K562 (cell line): Measurements from ENCODE around the gene LRRC10B.

Source experiments
- CHD4 ChIP-seq: fragments of 200-600 bp; sonication (generic); IDR thresholded peaks from 3 replicates; pipeline ENCODE4 v1.6.1; 2012; ENCODE audit warnings: low read depth, mild to moderate bottlenecking, mixed read lengths, low read length, inconsistent platforms; ENCODE audit not compliant: insufficient read depth, insufficient replicate concordance, poor library complexity, severe bottlenecking
- CTCF ChIP-seq, 3 experiments: IDR thresholded peaks in 2 of 3; conservative IDR thresholded peaks in 1 of 3; 2 replicates each; pipeline ENCODE4 v1.5.1; 2011 to 2012; ENCODE audit warnings: low read length in 3 of 3, mild to moderate bottlenecking in 3 of 3, control low read depth in 2 of 3, improper control_type of control experiment in 1 of 3, inconsistent platforms in 1 of 3, low read depth in 1 of 3, mixed read lengths in 1 of 3, moderate library complexity in 1 of 3; ENCODE audit not compliant: insufficient read depth in 2 of 3
- MXI1 ChIP-seq: IDR thresholded peaks from 2 replicates; pipeline ENCODE4 v1.6.1; 2011; ENCODE audit warnings: low read depth, mild to moderate bottlenecking, improper control_type of control experiment, low read length
- POLR2AphosphoS5 ChIP-seq: IDR thresholded peaks from 2 replicates; pipeline ENCODE4 v1.6.1; 2011; ENCODE audit warnings: mild to moderate bottlenecking, low read depth, low read length, moderate library complexity; ENCODE audit not compliant: control insufficient read depth, insufficient read depth
- RCOR1 ChIP-seq, 2 experiments: IDR thresholded peaks; 2 replicates each; pipeline ENCODE4 v1.6.1; 2012; ENCODE audit warnings: low read depth in 2 of 2, low read length in 2 of 2, borderline replicate concordance in 1 of 2, improper control_type of control experiment in 1 of 2
- TCF15 ChIP-seq: fragments of 250-450 bp; sonication (Bioruptor Pico); IDR thresholded peaks from 2 replicates; pipeline ENCODE4 v1.8.0; 2022; ENCODE audit warnings: moderate library complexity, mild to moderate bottlenecking, inconsistent platforms
- TCF7 ChIP-seq: sonication (generic); IDR thresholded peaks from 2 replicates; pipeline ENCODE4 v1.6.1; 2016; ENCODE audit warnings: antibody characterized with exemption, borderline replicate concordance
- ZNF133 ChIP-seq: fragments of 250-450 bp; sonication (Bioruptor Pico); IDR thresholded peaks from 2 replicates; pipeline ENCODE4 v1.4.0; 2020; ENCODE audit warnings: mild to moderate bottlenecking

DNA sequence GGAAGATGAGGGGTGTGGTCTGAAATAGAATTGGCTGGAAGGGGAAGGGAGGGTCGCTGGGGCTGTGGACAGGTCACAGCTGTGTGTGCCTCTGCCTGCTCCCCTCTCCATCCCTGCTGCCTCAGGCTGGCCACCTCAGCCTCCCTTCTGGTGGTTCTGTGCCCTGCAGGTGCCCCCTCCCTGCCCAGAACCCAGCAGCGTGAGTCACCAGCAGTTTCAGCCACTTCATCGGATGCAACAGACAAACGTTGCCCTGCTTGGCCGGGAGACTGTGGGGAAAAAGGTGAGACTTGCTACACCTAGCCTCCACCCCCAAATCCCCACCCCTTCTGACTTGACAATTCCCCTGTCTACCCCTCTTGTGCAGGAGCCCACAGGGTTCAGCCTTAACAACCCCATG is 21.8 kb upstream of the LRRC10B start:
- no peak for TF ChIP-seq ZNF133
- no peak for TF ChIP-seq TCF15
- TF ChIP-seq CTCF (IDR thresholded peaks at IDR 0.05 in 2 of 3, conservative IDR thresholded peaks at IDR 0.05 in 1 of 3; ENCODE audit: insufficient read depth in 2 of 3, low read depth in 1 of 3, low read length in 3 of 3) = no peak
- TF ChIP-seq MXI1 = no peak
- no peak for TF ChIP-seq CHD4
- TF ChIP-seq RCOR1 (IDR thresholded peaks at IDR 0.05; ENCODE audit: borderline replicate concordance in 1 of 2, low read depth in 2 of 2, low read length in 2 of 2) = no peak
- TF ChIP-seq POLR2AphosphoS5 = no peak
- TF ChIP-seq TCF7 = no peak
